Retina (tissue), 1 donor: Measurements from ENCODE around the gene ASTL.

Experiments used
- DNase-seq: peaks from one replicate; pipeline ENCODE4 v3.0.0-alpha.2; 2016

Gene ASTL

GRCh38 chr2:96124406-96125265, 13.7 kb downstream of the ASTL start:
- no peak for DNase-seq

- no peak for DNase-seq
Observed at GRCh38 chr2:96123936-96124335, 14.4 kb downstream of the ASTL start.

- DNase-seq, result no peak
Observed at GRCh38 chr2:96123290-96123689, 15.0 kb downstream of the ASTL start.

GRCh38 chr2:96122391-96122790, 15.9 kb downstream of the ASTL start:
- no peak for DNase-seq

- DNase-seq, result no peak
Observed at GRCh38 chr2:96121414-96121813, 16.9 kb downstream of the ASTL start.

- no peak for DNase-seq
Observed at GRCh38 chr2:96120991-96121390, 17.3 kb downstream of the ASTL start.

- no peak for DNase-seq
Observed at GRCh38 chr2:96120091-96120720, 18.1 kb downstream of the ASTL start.

- no peak for DNase-seq
Observed at GRCh38 chr2:96119389-96119751, 18.9 kb downstream of the ASTL start.

GRCh38 chr2:96118698-96119388, 19.5 kb downstream of the ASTL start:
- no peak for DNase-seq

GRCh38 chr2:96117701-96118588, 20.4 kb downstream of the ASTL start:
- DNase-seq, result no peak

- peak; percentile 79 for DNase-seq
Observed at GRCh38 chr2:96116879-96117533, 21.3 kb downstream of the ASTL start.

- DNase-seq, result no peak
Observed at GRCh38 chr2:96116424-96116878, 21.9 kb downstream of the ASTL start, which contains the start of gene ADRA2B. Gene ADRA2B (minus strand): TSS chr2:96116571. CDS start chr2:96116149, 422 bp downstream.

GRCh38 chr2:96115631-96116423, 22.5 kb downstream of the ASTL start:
- peak; percentile 71 for DNase-seq

GRCh38 chr2:96114903-96115581, 23.3 kb downstream of the ASTL start:
- DNase-seq, result no peak

- no peak for DNase-seq
Observed at GRCh38 chr2:96114546-96114902, 23.8 kb downstream of the ASTL start.

- DNase-seq, result no peak
Observed at GRCh38 chr2:96113951-96114350, 24.4 kb downstream of the ASTL start.

GRCh38 chr2:96113367-96113677, 25.0 kb downstream of the ASTL start:
- DNase-seq, result no peak

GRCh38 chr2:96112501-96113366, 25.6 kb downstream of the ASTL start:
- no peak for DNase-seq

GRCh38 chr2:96111823-96112500, 26.3 kb downstream of the ASTL start:
- DNase-seq, result no peak
